Measurements from ENCODE around the gene FBXW7. TPM values are rescaled to one million over a fixed set of nuclear protein-coding genes. Genes with fewer than 3 reads are reported as not detected.

The FBXW7 gene
- total RNA-seq, 2 donors from 2014 or later: 34.5 to 40.5 TPM

DNA sequence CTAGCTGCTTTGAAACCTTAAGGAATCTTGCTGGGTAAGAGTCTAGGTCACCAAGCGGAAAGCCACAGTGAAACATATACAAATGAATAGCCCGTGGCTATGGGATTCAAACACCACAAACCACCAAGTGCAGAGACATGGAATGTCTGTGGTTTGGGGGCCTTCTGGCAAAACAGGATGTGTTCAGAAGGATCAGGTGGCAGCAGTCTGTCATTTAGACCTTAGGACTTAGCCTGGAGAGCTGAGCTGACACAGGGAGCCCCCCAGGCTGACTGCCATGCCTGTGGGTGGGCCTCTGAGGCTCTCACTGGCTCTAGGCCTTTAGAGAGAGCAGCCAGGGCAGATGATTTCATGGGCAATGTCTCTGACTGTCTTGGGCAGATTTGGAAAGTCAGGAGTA, 225.6 kb downstream of the FBXW7 start:
- no peak for ATAC-seq

DNA sequence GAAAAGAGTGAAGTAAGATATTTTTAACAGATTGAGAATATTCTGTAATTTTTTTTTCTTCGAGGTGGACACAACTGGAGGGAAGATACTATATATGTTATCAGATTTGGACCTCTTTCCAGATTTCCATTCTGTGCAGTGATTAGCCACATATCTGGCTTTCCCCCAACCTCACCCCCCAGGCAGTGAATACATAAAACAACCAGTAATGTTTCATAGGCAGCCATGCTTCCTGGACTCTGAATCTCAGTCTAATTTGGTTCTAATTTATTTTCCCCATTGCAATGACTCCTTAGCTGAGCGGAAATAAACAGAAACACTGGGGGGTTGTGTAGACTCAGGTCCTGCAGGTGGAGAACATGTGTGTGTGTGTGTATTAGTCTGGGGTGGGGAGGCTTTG, 226.5 kb downstream of the FBXW7 start:
- Histone ChIP-seq H3K27ac (no peak overlapping the region), H3K27me3 (no peaks in the 10 kb centered on the region), H3K36me3 (replicated peaks in 1 of 2; ENCODE audit: insufficient read depth in 1 of 2, low read depth in 2 of 2) (no peaks in the 10 kb centered on the region), H3K9me3 (no peaks in the 10 kb centered on the region), H3K4me1 (no peaks in the 10 kb centered on the region), H3K4me3 (no peak overlapping the region)
- TF ChIP-seq, protein P1, sequence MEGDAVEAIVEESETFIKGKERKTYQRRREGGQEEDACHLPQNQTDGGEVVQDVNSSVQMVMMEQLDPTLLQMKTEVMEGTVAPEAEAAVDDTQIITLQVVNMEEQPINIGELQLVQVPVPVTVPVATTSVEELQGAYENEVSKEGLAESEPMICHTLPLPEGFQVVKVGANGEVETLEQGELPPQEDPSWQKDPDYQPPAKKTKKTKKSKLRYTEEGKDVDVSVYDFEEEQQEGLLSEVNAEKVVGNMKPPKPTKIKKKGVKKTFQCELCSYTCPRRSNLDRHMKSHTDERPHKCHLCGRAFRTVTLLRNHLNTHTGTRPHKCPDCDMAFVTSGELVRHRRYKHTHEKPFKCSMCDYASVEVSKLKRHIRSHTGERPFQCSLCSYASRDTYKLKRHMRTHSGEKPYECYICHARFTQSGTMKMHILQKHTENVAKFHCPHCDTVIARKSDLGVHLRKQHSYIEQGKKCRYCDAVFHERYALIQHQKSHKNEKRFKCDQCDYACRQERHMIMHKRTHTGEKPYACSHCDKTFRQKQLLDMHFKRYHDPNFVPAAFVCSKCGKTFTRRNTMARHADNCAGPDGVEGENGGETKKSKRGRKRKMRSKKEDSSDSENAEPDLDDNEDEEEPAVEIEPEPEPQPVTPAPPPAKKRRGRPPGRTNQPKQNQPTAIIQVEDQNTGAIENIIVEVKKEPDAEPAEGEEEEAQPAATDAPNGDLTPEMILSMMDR (IDR thresholded peaks at IDR 0.05): no peak
- TF ChIP-seq POLR2A (IDR thresholded peaks at IDR 0.05): no peak
- ATAC-seq (no peak), DNase-seq (no peak)
- intact Hi-C loops (cut with DNase I): no loop called here
- 65 to 69% methylated on average over 2 of the region's 2 CpGs for WGBS, 2 donors

More for the DNA sequence above, 225.6 kb downstream of the FBXW7 start:
- H3K36me3 ChIP-seq (replicated peaks in 1 of 2; ENCODE audit: insufficient read depth in 1 of 2, low read depth in 2 of 2): no peaks in the 10 kb centered on the region
- 87 to 91% methylated on average over 2 of the region's 2 CpGs for WGBS, 2 donors
- H3K4me1 ChIP-seq: no peaks in the 10 kb centered on the region
- no peak overlapping the region for H3K27ac ChIP-seq
- intact Hi-C loops (cut with DNase I): no loop called here
- no peaks in the 10 kb centered on the region for H3K9me3 ChIP-seq
- TF ChIP-seq POLR2A (IDR thresholded peaks at IDR 0.05): no peak
- TF ChIP-seq, protein P1 (IDR thresholded peaks at IDR 0.05): no peak
- H3K27me3 ChIP-seq: no peaks in the 10 kb centered on the region
- H3K4me3 ChIP-seq: no peak overlapping the region
- no peak for DNase-seq

DNA sequence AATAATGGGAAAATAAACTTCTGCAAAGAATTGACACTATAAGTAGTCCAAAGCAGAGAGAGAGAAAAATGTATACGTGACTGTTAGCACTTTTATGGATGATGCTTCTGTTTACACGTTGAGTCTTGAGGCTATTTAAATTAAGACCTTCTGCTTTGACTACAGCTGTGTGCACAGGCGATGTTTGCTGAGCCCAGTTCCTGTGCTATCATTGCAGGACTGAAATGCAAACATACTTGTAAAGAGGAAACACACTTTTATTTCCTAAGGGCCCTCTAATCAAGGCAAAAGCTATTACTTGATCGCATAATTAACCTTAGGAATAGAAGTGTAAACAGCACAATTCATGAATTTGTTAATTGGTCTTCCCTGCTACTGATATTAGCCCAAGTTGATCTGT, 226.9 kb downstream of the FBXW7 start:
- ATAC-seq (no peak), DNase-seq (no peak)
- intact Hi-C loops (cut with DNase I): no loop called here
- H3K4me3 ChIP-seq: no peak overlapping the region
- H3K36me3 ChIP-seq (replicated peaks in 1 of 2; ENCODE audit: insufficient read depth in 1 of 2, low read depth in 2 of 2): no peaks in the 10 kb centered on the region
- no peak for TF ChIP-seq POLR2A (IDR thresholded peaks at IDR 0.05)
- TF ChIP-seq, protein P1 (IDR thresholded peaks at IDR 0.05): no peak
- H3K9me3 ChIP-seq: no peaks in the 10 kb centered on the region
- H3K27me3 ChIP-seq: no peaks in the 10 kb centered on the region
- H3K4me1 ChIP-seq: no peaks in the 10 kb centered on the region
- no peak overlapping the region for H3K27ac ChIP-seq
- WGBS, 2 donors: 45 to 56% methylated on average over 4 of the region's 4 CpGs

DNA sequence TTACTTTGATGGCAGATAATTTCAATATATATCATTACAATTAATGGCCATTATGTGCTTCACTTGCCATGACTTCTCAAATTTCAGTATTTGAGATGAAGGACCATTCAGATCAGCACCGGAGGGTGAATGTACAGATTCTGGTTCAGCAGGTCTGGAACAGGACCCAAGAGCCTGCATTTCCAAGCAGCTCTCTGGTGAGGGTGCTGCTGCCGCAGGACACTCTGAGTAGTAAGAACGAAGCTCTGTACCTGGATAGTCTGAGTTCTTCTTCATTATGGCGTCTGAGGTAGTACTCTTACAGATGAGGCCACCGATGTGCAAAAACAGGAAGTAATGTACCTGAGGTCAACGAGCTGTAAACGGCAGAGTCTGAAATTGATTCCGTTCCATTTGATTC, 228.2 kb downstream of the FBXW7 start:
- H3K36me3 ChIP-seq (replicated peaks in 1 of 2; ENCODE audit: insufficient read depth in 1 of 2, low read depth in 2 of 2): no peaks in the 10 kb centered on the region
- ATAC-seq (no peak), DNase-seq (no peak)
- H3K27ac ChIP-seq: no peak overlapping the region
- H3K4me1 ChIP-seq: no peaks in the 10 kb centered on the region
- intact Hi-C loops (cut with DNase I): no loop called here
- H3K4me3 ChIP-seq: no peak overlapping the region
- H3K27me3 ChIP-seq: no peaks in the 10 kb centered on the region
- no peak for TF ChIP-seq POLR2A (IDR thresholded peaks at IDR 0.05)
- TF ChIP-seq, protein P1 (IDR thresholded peaks at IDR 0.05): no peak
- WGBS, 2 donors: 75 to 89% methylated on average over 8 of the region's 8 CpGs
- H3K9me3 ChIP-seq: no peaks in the 10 kb centered on the region

DNA sequence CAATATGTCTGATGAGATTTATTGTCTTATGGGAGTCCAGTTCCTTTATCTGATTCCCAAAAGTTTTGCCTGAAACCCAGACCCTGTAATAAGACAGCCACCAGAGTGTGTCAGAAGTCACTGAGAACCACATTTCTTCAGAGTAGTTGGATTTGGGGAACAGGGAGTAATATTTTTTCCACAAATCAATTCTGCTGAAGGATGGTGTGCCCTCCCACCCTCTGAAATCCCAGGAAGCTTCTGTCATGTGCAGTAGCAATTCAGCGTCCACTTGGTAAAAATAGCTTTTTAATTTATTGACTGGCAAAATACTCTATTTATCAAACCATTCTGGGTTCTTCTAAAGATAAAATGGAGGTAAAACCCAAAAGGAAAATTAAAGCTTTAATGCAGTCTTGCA, 229.4 kb downstream of the FBXW7 start:
- H3K27ac ChIP-seq: no peak overlapping the region
- no peaks in the 10 kb centered on the region for H3K4me1 ChIP-seq
- ATAC-seq (no peak), DNase-seq (no peak)
- H3K9me3 ChIP-seq: no peaks in the 10 kb centered on the region
- TF ChIP-seq, protein P1 (IDR thresholded peaks at IDR 0.05): no peak
- H3K36me3 ChIP-seq (replicated peaks in 1 of 2; ENCODE audit: insufficient read depth in 1 of 2, low read depth in 2 of 2): no peaks in the 10 kb centered on the region
- intact Hi-C loops (cut with DNase I): no loop called here
- H3K4me3 ChIP-seq: no peak overlapping the region
- H3K27me3 ChIP-seq: no peaks in the 10 kb centered on the region
- 71 to 72% methylated on average over 1 of the region's 1 CpG for WGBS, 2 donors

All from body of pancreas (tissue), 4 donors.